GM19239 (cell line): Measurements from ENCODE around the gene ZDHHC24.

Experiments used
- DNase-seq: peaks from one replicate; pipeline ENCODE4 v3.0.0; 2011; ENCODE audit warnings: low spot score; ENCODE audit not compliant: insufficient read length
- FAIRE-seq: peaks from 2 replicates; lab custom pipeline; 2011; peaks lifted over from hg19 to GRCh38; lab: Jason Lieb, UNC

ZDHHC24 gene

DNA sequence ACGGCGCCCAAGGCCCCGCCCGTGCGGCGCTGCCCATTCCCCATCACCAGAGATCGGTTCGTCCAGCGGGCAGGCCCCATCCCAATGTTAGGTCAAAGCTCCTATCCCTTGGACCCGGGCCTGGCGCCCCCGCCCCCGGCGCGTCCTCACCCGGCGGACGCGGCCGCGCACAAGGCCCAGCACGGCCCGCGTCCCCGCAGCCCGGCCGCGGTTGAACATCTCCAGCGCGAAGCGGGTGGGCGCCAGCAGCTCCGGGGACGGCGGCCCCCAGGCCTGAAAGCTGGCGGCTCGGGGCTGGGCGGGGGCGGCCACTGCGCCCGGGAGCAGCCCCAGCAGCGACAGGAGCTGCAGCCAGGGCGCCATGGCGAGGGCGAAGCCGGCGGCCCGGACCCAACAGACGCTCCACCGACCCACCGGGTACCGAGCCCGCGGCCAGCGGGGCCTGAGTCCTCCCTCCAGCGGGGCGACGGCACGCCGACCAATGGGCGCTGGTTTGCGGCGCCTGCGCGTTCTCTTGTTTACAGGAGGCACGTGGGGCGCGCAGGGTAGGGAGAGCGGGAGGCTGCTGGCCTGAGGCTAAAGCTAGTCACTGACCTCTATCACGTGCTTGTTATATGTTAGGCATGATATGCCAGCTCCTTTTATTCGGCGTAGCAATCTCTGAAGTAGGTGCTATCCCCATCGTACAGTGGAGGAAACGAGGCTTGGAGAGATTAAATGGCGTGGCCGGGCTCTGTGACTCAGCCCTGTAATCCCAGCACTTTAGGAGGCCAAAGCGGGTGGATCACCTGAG, 22.5 kb upstream of the ZDHHC24 start, which contains the start of gene CTSF:
CTSF (minus strand) TSS at position 483 of the 793 bp plus-strand sequence; CDS start at position 363, 120 bp downstream.
- peak; percentile 78 for DNase-seq
- no peak for FAIRE-seq

DNA sequence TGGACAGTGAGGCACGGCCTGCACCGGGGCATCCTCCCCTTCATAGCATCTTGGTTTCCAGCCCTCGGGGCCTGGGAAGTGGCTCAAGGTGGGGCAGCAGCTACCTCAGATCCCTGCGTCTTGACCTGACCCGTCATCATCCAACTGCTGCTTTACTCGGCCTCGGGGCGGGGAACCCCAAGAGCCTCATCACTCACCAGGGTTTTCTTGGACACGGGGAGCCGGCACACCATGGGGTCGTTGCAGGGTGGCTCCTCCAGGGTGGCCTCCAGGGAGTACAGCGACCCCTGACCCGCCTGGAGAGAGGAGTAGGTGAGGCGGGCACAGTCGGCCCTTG, 21.9 kb upstream of the ZDHHC24 start:
- FAIRE-seq = no peak

DNA sequence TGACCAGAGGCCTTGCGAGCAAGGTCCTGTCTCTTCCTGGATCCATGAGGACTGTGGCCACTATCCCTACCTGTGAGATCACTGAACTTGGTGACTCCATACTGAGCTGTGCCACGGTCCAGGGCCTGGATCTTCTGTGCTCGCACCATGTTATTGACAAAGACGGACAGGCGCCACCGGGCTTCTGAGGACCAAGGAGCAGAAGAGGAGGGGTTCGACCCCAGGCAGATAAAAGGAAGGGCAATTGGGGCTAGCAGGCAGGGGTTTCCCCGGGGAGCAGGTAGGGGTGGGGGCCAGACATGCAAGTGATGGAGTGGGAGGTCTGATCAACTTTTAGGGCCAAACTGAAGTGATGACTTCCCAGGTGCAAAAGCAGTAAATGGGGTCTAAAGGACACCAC, 20.4 kb upstream of the ZDHHC24 start:
- DNase-seq (no peak), FAIRE-seq (no peak)

More for the DNA sequence above, 21.9 kb upstream of the ZDHHC24 start:
- no peak for DNase-seq

DNA sequence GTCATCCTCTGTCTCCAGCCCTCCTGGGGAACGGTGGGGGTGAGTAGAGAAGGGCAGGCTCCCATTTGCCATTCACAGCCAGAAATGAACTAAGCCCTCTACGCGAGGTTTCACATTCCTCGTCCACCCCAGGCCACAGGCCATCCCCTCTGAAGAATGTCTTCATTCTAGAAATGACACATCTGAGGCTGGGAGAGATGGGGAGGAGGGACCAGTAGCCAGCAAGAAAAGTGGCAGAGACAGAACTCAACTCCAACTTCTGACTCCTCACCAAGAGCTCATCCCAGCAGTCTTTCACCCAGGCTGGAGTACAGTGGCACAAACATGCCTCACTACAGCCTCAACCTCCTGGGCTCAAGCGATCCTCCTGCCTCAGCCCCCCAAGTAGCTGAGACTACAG, 19.1 kb upstream of the ZDHHC24 start:
- no peak for DNase-seq
- no peak for FAIRE-seq

DNA sequence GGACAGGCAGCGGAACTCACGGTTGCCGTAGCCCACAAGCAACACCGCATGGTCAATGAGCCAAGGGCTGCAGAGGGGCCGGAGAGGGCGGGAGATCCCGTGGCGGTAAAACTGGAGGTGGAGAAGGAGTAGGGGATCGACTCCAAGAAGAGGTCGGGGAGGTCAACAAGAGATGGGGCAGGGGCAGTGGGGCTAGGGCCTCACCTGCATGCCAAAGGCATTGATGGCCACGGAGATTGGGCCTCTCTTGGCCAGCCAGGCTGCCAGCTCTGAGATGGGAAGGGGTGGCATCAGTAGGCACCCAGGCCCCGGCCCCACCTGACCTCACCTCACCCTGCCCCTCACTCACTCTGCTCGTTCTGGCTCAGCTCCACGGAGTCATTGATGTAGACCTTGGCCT, 18.7 kb upstream of the ZDHHC24 start:
- FAIRE-seq = no peak

DNA sequence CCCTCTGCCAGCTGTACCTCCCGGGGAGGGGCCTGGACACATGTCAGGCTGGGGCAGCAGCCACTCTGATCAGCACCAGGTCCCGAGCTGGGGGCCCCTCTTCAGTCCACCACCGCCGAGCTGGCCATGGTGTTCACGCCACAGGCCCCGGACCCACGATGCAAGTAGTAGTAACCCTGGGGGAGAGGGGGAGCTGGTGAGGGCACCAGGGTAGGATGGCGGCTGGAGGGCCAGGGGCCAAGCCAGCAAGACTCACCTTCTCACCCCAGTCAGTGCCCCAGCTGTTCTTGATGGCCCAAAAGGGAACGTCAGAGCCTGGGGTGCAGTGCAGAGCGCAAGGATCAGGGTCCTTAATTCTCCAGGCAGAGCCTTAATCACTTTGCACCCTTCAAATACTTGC, 18.0 kb upstream of the ZDHHC24 start:
- no peak for FAIRE-seq

More for the DNA sequence above, 18.7 kb upstream of the ZDHHC24 start:
- DNase-seq = no peak

DNA sequence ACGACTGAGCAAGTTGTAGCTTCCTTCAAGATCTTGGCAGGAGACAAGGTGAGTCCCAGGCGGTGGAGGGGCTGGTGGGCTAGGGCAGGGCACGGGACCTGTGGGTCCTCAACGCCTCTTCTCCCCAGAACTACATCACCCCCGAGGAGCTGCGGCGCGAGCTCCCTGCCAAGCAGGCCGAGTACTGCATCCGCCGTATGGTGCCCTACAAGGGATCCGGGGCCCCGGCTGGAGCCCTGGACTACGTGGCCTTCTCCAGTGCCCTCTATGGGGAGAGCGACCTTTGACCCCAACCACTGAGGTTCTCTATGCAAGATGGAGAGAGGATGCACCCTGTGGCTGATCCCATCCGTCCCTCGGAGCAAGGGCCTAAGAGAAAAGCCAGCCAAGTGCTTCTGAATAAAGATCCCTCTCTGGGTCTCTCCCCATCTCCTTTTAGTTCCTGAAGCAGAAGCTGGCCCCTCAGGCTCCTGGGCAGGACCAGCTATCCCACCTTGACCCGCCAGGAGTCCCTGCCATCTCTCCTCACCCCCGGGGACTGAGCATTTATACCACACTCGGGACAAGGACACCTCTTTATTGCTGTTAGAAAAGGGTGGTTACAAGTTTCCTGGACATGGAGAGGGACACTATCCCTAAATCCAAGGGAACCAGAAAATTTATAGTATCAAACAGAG, 17.2 kb upstream of the ZDHHC24 start:
- DNase-seq (no peak), FAIRE-seq (no peak)

More for the DNA sequence above, 18.0 kb upstream of the ZDHHC24 start:
- DNase-seq = no peak

DNA sequence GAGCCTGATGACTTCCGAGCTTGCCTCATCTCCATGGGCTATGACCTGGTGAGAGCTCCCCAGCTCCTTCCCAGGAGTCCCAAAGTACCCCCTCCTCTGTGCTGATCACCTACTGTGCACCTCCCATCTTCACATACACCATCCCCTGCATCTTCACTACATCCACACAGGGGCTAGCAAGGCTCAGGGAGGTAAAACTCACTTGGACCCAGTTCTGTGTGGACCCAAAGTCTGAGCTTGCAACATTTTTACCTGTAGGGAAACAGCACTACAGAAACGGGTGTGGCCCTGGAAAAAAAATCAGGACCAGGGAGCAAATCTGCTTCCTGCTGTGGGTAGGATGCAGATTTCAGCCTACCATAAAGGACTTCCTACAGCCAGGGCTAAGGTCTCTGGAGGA, 16.4 kb upstream of the ZDHHC24 start:
- FAIRE-seq (no peak), DNase-seq (no peak)

DNA sequence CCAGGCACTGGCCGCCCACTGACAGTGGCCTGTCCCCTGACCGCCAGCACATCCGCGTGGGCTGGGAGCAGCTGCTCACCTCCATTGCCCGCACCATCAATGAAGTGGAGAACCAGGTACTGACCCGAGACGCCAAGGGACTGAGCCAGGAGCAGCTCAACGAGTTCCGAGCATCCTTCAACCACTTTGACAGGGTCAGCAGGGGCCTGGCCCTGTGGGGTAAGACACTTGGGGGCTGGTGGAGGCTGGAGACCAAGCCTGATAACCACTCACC, 16.1 kb upstream of the ZDHHC24 start:
- no peak for DNase-seq
- no peak for FAIRE-seq

DNA sequence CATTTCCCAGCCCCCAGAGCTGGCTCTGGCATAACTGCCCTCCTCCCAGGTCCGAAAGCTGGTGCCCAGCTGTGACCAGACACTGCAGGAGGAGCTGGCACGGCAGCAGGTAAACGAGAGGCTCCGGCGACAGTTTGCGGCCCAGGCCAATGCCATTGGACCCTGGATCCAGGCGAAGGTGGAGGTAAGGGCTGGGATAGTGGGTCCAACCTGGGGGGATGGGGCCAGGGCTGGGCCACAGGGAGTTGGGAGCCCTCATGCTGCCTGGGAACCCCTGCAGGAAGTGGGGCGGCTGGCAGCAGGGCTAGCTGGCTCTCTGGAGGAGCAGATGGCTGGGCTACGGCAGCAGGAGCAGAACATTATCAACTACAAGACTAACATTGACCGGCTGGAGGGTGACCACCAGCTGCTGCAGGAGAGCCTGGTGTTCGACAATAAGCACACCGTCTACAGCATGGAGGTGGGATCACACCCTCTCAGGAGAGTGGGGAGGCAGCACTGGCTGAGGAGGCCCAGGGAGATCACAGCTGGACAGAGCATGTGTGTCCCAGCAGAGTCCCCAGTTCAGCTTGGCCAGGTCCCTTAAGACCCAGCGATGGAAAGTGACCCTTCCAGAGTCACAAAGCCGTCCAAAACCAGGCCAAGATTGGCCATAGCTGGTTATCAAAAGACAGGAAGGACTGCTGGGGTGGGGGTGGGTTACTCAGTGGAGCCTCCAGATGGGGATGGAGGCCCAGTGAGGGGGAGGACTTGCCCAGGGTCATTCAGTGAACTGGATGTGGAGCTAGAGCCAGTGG, 15.5 kb upstream of the ZDHHC24 start:
- FAIRE-seq = no peak

DNA sequence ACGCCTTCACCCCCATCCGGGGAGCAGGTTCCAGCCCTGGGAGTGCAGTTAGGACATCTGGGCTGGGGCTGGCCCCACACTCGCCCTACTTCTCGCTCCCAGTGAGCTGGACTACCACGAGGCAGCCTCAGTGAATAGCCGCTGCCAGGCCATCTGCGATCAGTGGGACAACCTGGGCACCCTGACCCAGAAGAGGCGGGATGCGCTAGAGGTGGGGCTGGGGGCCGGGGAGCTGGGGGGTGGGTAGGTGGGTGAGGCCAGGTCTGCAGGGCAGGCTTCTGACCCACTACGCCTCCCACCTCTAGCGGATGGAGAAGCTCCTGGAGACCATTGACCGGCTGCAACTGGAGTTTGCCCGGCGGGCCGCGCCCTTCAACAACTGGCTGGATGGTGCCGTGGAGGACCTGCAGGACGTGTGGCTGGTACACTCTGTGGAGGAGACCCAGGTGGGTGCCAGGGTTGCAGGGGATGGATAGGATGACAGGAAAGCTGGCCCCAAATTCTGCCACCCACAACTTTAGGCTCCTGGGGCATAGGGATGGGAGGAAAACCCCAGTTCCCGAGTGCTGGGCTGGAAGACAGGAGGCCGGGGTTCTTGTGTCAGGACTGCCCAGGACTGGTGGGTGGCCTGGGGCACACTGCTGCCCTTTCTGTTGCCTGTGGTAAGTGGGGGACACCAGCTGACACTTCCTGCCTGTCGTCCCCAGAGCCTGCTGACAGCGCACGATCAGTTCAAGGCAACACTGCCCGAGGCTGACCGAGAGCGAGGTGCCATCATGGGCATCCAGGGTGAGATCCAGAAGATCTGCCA, 14.2 kb upstream of the ZDHHC24 start:
- DNase-seq (no peak), FAIRE-seq (no peak)

More for the DNA sequence above, 15.5 kb upstream of the ZDHHC24 start:
- no peak for DNase-seq

DNA sequence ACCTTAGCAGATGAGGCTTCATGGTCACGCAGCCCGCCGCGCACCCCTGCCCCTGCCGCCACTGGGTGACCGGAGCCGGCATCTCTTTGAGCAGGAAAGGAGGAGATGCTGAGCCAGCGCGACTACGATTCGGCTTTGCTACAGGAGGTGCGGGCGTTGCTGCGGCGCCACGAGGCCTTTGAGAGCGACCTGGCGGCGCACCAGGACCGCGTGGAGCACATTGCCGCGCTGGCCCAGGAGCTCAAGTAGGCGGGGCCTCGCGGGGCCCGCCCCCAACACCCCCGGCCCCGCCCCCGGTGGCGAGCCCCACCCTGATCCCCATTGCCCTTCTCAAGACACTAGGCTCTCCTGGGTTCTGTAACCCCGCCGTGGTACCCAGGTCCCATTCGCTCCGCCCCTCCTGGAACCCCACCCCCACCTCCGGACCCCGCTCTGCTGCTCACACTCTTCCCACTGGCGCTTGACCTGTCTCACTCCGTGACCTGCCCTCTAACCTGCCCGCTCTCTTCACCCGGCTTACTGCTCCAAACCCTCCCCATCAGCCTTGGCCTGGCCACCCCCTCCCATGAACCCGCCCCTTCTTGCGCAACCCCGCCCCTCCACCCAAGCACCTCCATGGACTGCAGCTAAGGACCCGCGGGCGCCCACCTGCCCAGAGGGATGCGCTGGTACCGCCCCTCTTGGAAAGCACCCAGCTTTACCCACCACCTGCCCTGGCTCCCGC, 13.5 kb upstream of the ZDHHC24 start:
- DNase-seq (no peak), FAIRE-seq (no peak)

DNA sequence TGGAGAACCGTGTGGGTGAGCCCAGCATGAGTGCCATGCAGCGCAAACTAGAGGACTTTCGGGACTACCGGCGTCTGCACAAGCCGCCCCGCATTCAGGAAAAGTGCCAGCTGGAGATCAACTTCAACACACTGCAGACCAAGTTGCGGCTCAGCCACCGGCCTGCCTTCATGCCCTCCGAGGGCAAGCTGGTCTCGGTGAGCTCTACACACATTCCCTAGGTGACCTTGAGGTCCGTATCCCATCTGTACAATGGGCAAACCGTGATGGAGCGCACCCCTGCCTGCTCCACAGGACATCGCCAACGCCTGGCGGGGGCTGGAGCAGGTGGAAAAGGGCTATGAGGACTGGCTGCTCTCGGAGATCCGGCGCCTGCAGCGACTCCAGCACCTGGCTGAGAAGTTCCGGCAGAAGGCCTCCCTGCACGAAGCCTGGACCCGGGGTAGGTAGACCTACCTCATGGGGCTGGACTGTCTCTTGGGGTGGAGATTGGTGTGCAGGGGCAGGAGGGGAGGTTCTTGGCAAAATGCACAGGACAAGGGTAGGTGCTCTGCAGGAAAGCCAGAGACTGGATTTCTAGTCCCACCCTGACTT, 12.0 kb upstream of the ZDHHC24 start:
- FAIRE-seq (no peak), DNase-seq (no peak)

DNA sequence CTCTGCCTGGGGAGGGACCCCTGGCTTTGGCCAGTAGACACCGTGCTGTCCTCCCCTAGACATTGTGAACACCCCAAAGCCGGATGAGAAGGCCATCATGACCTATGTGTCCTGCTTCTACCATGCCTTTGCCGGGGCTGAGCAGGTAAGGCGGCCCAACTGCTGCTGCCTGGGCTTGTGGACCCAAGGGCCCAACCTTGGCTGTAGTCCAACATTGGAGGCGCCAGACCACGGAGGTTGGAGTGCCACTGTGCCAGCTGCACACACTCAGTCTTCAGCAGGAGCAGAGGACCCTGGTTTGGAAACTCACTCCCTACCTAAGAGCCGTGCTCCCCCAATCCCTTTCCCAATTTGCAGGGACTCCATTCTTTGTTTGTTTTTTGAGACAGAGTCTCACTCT, 10.2 kb upstream of the ZDHHC24 start:
- DNase-seq (no peak), FAIRE-seq (no peak)

DNA sequence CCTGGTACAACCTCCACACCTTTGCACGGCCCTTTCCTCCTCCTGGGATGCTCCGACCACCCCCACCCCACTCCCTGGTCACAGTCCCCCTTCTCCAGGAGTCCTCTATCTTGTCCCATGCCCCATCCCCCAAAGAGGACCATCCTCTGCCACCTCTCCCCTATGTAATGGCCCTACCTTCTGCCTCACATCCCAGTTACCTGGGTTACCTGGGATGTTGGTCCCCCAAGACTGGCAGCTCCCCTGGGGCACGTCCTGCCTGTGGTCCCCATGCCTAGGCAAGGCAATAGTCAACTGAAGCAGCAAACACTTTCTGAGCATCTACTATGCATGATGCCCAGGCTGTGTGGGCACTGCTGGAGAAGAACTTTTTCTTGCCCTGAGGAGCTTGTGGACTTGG, 9.6 kb upstream of the ZDHHC24 start:
- FAIRE-seq (no peak), DNase-seq (no peak)

DNA sequence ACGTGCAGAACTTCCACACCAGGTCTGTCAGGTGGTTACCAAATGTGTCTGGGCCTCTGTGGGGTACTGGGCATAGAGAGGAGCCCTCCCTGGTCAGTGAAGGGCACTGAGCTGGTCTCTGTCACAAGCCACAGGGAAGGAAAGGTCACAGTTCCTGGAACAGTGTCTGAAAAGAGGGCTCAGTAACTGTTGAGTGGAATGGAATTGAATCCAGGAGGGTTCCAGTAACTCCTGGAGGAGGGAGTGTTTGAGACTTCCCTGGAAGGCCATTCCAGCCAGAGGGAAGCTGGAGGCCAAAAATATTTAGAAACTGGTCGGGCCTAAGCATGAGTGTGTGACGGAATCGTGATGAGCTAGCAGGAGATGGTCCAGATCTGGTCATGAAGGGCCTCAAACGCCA, 8.8 kb upstream of the ZDHHC24 start:
- no peak for FAIRE-seq

DNA sequence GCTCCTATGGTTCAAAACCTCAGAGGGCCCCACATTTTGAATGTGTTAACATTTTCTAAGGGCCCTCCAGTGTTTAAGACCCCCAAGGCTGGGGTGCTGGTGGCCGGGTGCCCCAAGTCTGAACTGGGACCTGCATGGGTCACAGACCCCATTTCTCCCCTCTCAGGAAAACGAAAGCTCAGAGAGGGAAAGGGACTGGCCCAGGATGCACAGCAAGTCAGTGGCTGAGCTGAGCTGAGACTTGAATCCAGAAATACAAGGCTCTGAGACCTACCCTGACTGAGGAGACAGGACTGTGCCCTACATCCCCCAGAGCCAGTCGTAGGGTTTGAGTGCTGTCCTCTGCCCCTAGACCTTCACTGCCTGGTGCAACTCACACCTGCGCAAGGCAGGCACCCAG, 5.0 kb upstream of the ZDHHC24 start:
- DNase-seq (no peak), FAIRE-seq (no peak)

More for the DNA sequence above, 8.8 kb upstream of the ZDHHC24 start:
- DNase-seq = no peak

DNA sequence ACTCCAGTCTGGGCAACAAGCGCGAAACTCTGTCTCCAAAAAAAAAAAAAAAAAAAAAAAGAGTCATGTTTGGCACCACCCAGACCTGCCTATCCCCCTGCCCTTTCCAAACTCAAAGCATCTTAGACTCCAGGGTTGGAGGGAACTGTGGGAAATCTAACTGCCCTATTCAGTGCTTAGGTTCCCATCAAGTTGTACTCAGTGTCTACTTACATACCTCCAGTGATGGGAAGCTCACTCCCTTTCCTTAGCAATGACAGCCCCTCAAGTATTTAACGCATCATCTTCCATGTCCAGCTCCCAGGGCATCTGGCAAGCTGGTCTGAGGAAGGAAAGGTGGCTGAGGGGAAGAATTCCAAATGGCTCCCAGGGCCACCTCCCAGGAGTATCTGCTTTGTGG, 3.8 kb upstream of the ZDHHC24 start:
- DNase-seq (no peak), FAIRE-seq (no peak)
